CD14-positive monocyte (primary cell): ENCODE results near the gene MRPL50. TPM values are rescaled to one million over a fixed set of nuclear protein-coding genes. Genes with fewer than 3 reads are reported as not detected.

Experiments used
- DNase-seq, 3 donors: peaks; one replicate each; pipeline ENCODE4 v3.0.0-alpha.2; 2011 to 2022
- H2AFZ ChIP-seq: 2 replicates; pipeline ENCODE4 v1.6.0; 2012; ENCODE audit warnings: mild to moderate bottlenecking, low read depth, low read length, inconsistent platforms; ENCODE audit not compliant: insufficient read depth, poor library complexity, severe bottlenecking
- H3K27ac ChIP-seq, 2 donors: 1 replicate in 1 of 2; 2 replicates in 1 of 2; pipeline ENCODE4 v1.5.1; 2012 to 2013; ENCODE audit warnings: low read length in 2 of 2, control low read depth in 1 of 2, inconsistent platforms in 1 of 2, low read depth in 1 of 2, mild to moderate bottlenecking in 1 of 2
- H3K27me3 ChIP-seq, 2 donors: one replicate each; pipeline versions ENCODE4 v1.6.0 to v1.6.1; 2011 to 2013; ENCODE audit warnings: low read length in 2 of 2; ENCODE audit not compliant: control insufficient read depth in 2 of 2, insufficient read depth in 2 of 2
- H3K36me3 ChIP-seq, 2 donors: replicated peaks in 1 of 2; 1 replicate in 1 of 2; 2 replicates in 1 of 2; pipeline versions ENCODE4 v1.5.1 to v1.6.1; 2012 to 2013; ENCODE audit warnings: low read length in 2 of 2, control low read depth in 1 of 2, inconsistent platforms in 1 of 2, mild to moderate bottlenecking in 1 of 2; ENCODE audit not compliant: insufficient read depth in 2 of 2, control insufficient read depth in 1 of 2
- H3K4me1 ChIP-seq, 2 donors: 1 replicate in 1 of 2; 2 replicates in 1 of 2; pipeline versions ENCODE4 v1.5.1 to v1.6.1; 2012 to 2013; ENCODE audit warnings: low read length in 2 of 2, control low read depth in 1 of 2, inconsistent platforms in 1 of 2, mild to moderate bottlenecking in 1 of 2, moderate library complexity in 1 of 2; ENCODE audit not compliant: insufficient read depth in 2 of 2, control insufficient read depth in 1 of 2
- H3K4me2 ChIP-seq: replicated peaks from 2 replicates; pipeline ENCODE3; 2012; ENCODE audit warnings: low read length, moderate library complexity, mild to moderate bottlenecking; ENCODE audit not compliant: poor library complexity, severe bottlenecking; ENCODE audit errors: extremely low read depth
- H3K4me3 ChIP-seq, 3 experiments: fragments of 200-600 bp in 1 of 3; sonication (generic) in 1 of 3; replicated peaks in 1 of 3; 1 replicate in 2 of 3; 2 replicates in 1 of 3; pipeline ENCODE4 v1.5.1; 2011 to 2013; ENCODE audit warnings: low read length in 3 of 3, mild to moderate bottlenecking in 3 of 3, control low read depth in 2 of 3, low read depth in 2 of 3, inconsistent platforms in 1 of 3, moderate library complexity in 1 of 3
- H3K79me2 ChIP-seq: 2 replicates; pipeline ENCODE4 v1.6.0; 2012; ENCODE audit warnings: mild to moderate bottlenecking, control low read depth, inconsistent platforms, low read length, moderate library complexity; ENCODE audit not compliant: insufficient read depth
- H3K9ac ChIP-seq: 2 replicates; pipeline ENCODE4 v1.6.0; 2017; ENCODE audit warnings: low read length, mild to moderate bottlenecking; ENCODE audit not compliant: insufficient read depth, poor library complexity, severe bottlenecking
- H3K9me3 ChIP-seq, 2 donors: replicated peaks in 1 of 2; 1 replicate in 1 of 2; 2 replicates in 1 of 2; pipeline versions ENCODE4 v1.5.1 to v1.6.1; 2012 to 2013; ENCODE audit warnings: low read length in 2 of 2, control low read depth in 1 of 2; ENCODE audit not compliant: control insufficient read depth in 1 of 2, insufficient read depth in 1 of 2
- H4K20me1 ChIP-seq: 2 replicates; pipeline ENCODE4 v1.6.0; 2012; ENCODE audit warnings: mild to moderate bottlenecking, low read length, control low read depth, moderate library complexity; ENCODE audit not compliant: insufficient read depth
- H3K27ac Mint-ChIP-seq, 7 donors: one replicate each; pipeline ENCODE4 v1.8.0; 2020; ENCODE audit warnings: mild to moderate bottlenecking in 7 of 7, mixed read lengths in 7 of 7, moderate library complexity in 6 of 7, inconsistent platforms in 2 of 7
- H3K27me3 Mint-ChIP-seq, 3 donors: one replicate each; pipeline ENCODE4 v1.8.0; 2021 to 2022; ENCODE audit warnings: low read depth in 3 of 3, mild to moderate bottlenecking in 3 of 3, mixed read lengths in 3 of 3, moderate library complexity in 3 of 3, inconsistent platforms in 1 of 3
- H3K36me3 Mint-ChIP-seq, 2 donors: one replicate each; pipeline ENCODE4 v1.8.0; 2020; ENCODE audit warnings: mixed read lengths in 2 of 2, inconsistent platforms in 1 of 2, mild to moderate bottlenecking in 1 of 2
- H3K4me1 Mint-ChIP-seq: one replicate; pipeline ENCODE4 v1.8.0; 2020; ENCODE audit warnings: mild to moderate bottlenecking, mixed read lengths
- H3K4me3 Mint-ChIP-seq, 2 donors: one replicate each; pipeline ENCODE4 v1.8.0; 2020; ENCODE audit warnings: mild to moderate bottlenecking in 2 of 2, mixed read lengths in 2 of 2, moderate library complexity in 1 of 2
- H3K9me3 Mint-ChIP-seq, 7 donors: one replicate each; pipeline ENCODE4 v1.8.0; 2020 to 2022; ENCODE audit warnings: mixed read lengths in 7 of 7, mild to moderate bottlenecking in 6 of 7, moderate library complexity in 6 of 7, inconsistent platforms in 2 of 7
- WGBS: methylation state at CpG from one replicate; pipeline ENCODE4 v1.1.5; 2013; ENCODE audit warnings: missing lambda C conversion rate; ENCODE audit not compliant: insufficient coverage; 5-methylcytosine and 5-hydroxymethylcytosine counted together
- intact Hi-C, 2 donors: fragments of 100-400 bp; cut with micrococcal nuclease; formaldehyde crosslinking; loops; one replicate each; pipeline versions ENCODE4 v1.15.0 to v1.15.1; 2023
- polyA plus RNA-seq, 3 donors: library from polyadenylated mRNA; depleted of rRNA in 1 of 3; unstranded in 2 of 3; stranded (reverse) in 1 of 3; fragments of 300-500 nt in 2 of 3; fragments of >200 nt in 1 of 3; fragmentation: Illumina TruSeq in 2 of 3; gene quantifications; 1 replicate in 2 of 3; 2 replicates in 1 of 3; pipeline ENCODE4 v1.2.3, GENCODE V29; 2012 to 2021
- TF ChIP-seq, protein P1 (sequence below): fragments of 200-600 bp; IDR thresholded peaks from one replicate; pipeline ENCODE4 v1.8.0; 2022; ENCODE audit warnings: antibody characterized with exemption, mild to moderate bottlenecking

Gene MRPL50
- polyA plus RNA-seq, 3 donors, result 1.9 to 4.9 (median 4.8) TPM

GRCh38 chr9:101445353-101446029 lies 47.1 kb upstream of the MRPL50 start:
- H3K9me3 Mint-ChIP-seq, result peaks cover 0 to 6% (median 4%) of the 10 kb centered on the region in 7 donors
- H3K4me2 ChIP-seq, result no peak overlapping the region
- H3K36me3 Mint-ChIP-seq, result peaks cover 0 to 4% of the 10 kb centered on the region in 2 donors
- no peak for DNase-seq
- H3K9me3 ChIP-seq, result peaks cover 0 to 5% of the 10 kb centered on the region in 2 donors
- intact Hi-C loops, result no loop called here
- peaks cover 20 to 27% of the 10 kb centered on the region in 2 donors for H3K27me3 ChIP-seq
- H3K27ac ChIP-seq, result no peak overlapping the region
- peak overlapping the region; percentile 25 to 27 for H3K4me3 Mint-ChIP-seq
- no peaks in the 10 kb centered on the region for H3K36me3 ChIP-seq
- peaks cover 16% of the 10 kb centered on the region for H3K4me1 Mint-ChIP-seq
- peaks cover 6 to 7% of the 10 kb centered on the region in 2 donors for H3K4me1 ChIP-seq
- H2AFZ ChIP-seq, result no peak overlapping the region
- TF ChIP-seq, protein P1, sequence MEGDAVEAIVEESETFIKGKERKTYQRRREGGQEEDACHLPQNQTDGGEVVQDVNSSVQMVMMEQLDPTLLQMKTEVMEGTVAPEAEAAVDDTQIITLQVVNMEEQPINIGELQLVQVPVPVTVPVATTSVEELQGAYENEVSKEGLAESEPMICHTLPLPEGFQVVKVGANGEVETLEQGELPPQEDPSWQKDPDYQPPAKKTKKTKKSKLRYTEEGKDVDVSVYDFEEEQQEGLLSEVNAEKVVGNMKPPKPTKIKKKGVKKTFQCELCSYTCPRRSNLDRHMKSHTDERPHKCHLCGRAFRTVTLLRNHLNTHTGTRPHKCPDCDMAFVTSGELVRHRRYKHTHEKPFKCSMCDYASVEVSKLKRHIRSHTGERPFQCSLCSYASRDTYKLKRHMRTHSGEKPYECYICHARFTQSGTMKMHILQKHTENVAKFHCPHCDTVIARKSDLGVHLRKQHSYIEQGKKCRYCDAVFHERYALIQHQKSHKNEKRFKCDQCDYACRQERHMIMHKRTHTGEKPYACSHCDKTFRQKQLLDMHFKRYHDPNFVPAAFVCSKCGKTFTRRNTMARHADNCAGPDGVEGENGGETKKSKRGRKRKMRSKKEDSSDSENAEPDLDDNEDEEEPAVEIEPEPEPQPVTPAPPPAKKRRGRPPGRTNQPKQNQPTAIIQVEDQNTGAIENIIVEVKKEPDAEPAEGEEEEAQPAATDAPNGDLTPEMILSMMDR, result no peak
- no peak overlapping the region for H3K4me3 ChIP-seq
- no peak overlapping the region for H3K27ac Mint-ChIP-seq
- no peak overlapping the region for H3K9ac ChIP-seq
- no peaks in the 10 kb centered on the region for H4K20me1 ChIP-seq
- H3K79me2 ChIP-seq, result no peaks in the 10 kb centered on the region
- no CpG with 5 or more reads among the region's 5 CpGs for WGBS
- H3K27me3 Mint-ChIP-seq, result peaks cover 18 to 25% (median 25%) of the 10 kb centered on the region in 3 donors

DNA sequence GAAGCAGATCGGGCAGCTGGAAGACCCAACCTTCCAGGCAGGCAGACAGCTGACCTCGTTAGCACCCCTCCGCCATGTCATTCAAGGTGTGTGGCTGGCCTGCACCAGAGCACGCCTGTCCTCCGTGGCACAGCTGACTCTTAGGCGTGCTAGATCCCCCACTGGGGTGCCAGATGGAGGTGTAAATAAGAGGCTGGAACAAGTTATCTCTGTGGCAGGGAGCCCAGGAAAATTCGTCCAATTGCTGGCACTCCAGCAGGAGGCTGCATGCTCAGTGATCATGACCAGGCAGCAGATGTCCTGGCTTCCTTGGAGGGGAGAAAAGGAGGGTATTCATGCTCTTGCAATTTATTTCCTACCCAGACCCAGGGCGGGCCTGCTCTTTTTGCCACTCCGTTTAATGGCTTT lies 45.0 kb upstream of the MRPL50 start:
- Histone ChIP-seq H3K4me3 (no peak overlapping the region), H3K27ac (no peak overlapping the region), H3K79me2 (no peaks in the 10 kb centered on the region), H3K27me3 (peaks cover 5 to 7% of the 10 kb centered on the region in 2 donors), H3K36me3 (no peaks in the 10 kb centered on the region), H3K4me2 (no peak overlapping the region), H3K9me3 (no peaks in the 10 kb centered on the region), H4K20me1 (no peaks in the 10 kb centered on the region), H3K4me1 (no peaks in the 10 kb centered on the region), H2AFZ (no peak overlapping the region), H3K9ac (no peak overlapping the region)
- Mint-ChIP-seq H3K36me3 (no peaks in the 10 kb centered on the region), H3K9me3 (peaks cover 0 to 4% (median 2%) of the 10 kb centered on the region in 7 donors), H3K27ac (no peak overlapping the region), H3K4me3 (no peak overlapping the region), H3K4me1 (peaks cover 6% of the 10 kb centered on the region), H3K27me3 (peaks cover 2 to 8% (median 4%) of the 10 kb centered on the region in 3 donors)
- 83% methylated on average over 6 of the region's 9 CpGs for WGBS
- intact Hi-C loops, result no loop called here
- TF ChIP-seq, protein P1, result no peak
- no peak for DNase-seq
